ENCODE results near the gene TATDN2. TPM values are rescaled to one million over a fixed set of nuclear protein-coding genes. Genes with fewer than 3 reads are reported as not detected.

Gene TATDN2
- total and polyA plus RNA-seq, 9 of the 15 experiments (the other 6 are each of a cell fraction or from before 2014, with no cell fraction given), result 5.2 to 44.7 (median 25.8) TPM

- TF ChIP-seq RHOXF2B (CRISPR knock-in tag; conservative IDR thresholded peaks at IDR 0.05) (no peak), HDAC2 (IDR thresholded peaks at IDR 0.05) (peak; percentile 38; the same call in 1 of the 2 replicates), ZNF431 (CRISPR knock-in tag; IDR thresholded peaks at IDR 0.05) (no peak), PKNOX1 (IDR thresholded peaks at IDR 0.05) (peak; percentile 71), ZNF23 (CRISPR knock-in tag; IDR thresholded peaks at IDR 0.05) (no peak), MXI1 (IDR thresholded peaks at IDR 0.05; ENCODE audit: low read depth, low read length) (no peak), ZNF75A (CRISPR knock-in tag; IDR thresholded peaks at IDR 0.05) (no peak), RBM25 (IDR thresholded peaks at IDR 0.05; ENCODE audit: low read depth, low read length, severe bottlenecking) (peak; percentile 52), SMARCE1 (IDR thresholded peaks at IDR 0.05) (no peak), CHD7 (IDR thresholded peaks at IDR 0.05; ENCODE audit: low read depth, low read length) (no peak), ZNF655 (CRISPR knock-in tag; IDR thresholded peaks at IDR 0.05) (no peak), SMARCB1 (IDR thresholded peaks at IDR 0.05; ENCODE audit: insufficient read length, low read depth) (no peak), MAFK (IDR thresholded peaks at IDR 0.05; ENCODE audit: low read length) (no peak), E2F4 (CRISPR knock-in tag; IDR thresholded peaks at IDR 0.05; ENCODE audit: low read depth) (no peak)
Observed at GRCh38 chr3:10234526-10235230, 13.6 kb upstream of the TATDN2 start (continued).

Measured in K562 (cell line).